ENCODE results near the gene OLIG1. TPM values are rescaled to one million over a fixed set of nuclear protein-coding genes. Genes with fewer than 3 reads are reported as not detected.

Gene OLIG1
- total and polyA plus RNA-seq, 2 of the 4 experiments (the other 2 are of a cell fraction), result not detected

GRCh38 chr21:33039536-33039935 is 30.4 kb upstream of the OLIG1 start:
- ATAC-seq (ENCODE audit: low read depth), result no peak
- H3K36me3 ChIP-seq (ENCODE audit: control insufficient read depth, insufficient read depth, low read length), result no peaks in the 10 kb centered on the region
- dilution Hi-C loops (cut with HindIII; ENCODE audit: low sequenced_read_pairs, unreplicated experiment) (no loop called here), intact Hi-C loops (cut with micrococcal nuclease) (no loop called here), in situ Hi-C loops (cut with MboI; ENCODE audit: low sequenced_read_pairs) (no loop called here)
- H3K27me3 ChIP-seq (ENCODE audit: control insufficient read depth, insufficient read depth, low read length), result peaks cover 8% of the 10 kb centered on the region
- POLR2A ChIA-PET (ENCODE audit: unreplicated experiment), result no interaction called here
- no TSS peak for BruUV-seq (replicated peaks)
- no peak overlapping the region for H4K8ac ChIP-seq (ENCODE audit: low read depth in 2 of 2, low read length in 2 of 2)
- H3K4me2 ChIP-seq (ENCODE audit: low read depth, low read length), result no peak overlapping the region
- H2AFZ ChIP-seq (replicated peaks; ENCODE audit: low read length, poor library complexity), result no peak overlapping the region
- H3K9ac ChIP-seq (ENCODE audit: low read depth, low read length), result no peak overlapping the region
- no peaks in the 10 kb centered on the region for H3K9me3 ChIP-seq (ENCODE audit: control insufficient read depth, insufficient read depth, low read length)
- H3K23ac ChIP-seq (ENCODE audit: low read depth, low read length), result no peak overlapping the region
- no peak overlapping the region for H2BK15ac ChIP-seq (ENCODE audit: low read depth, low read length)
- DNase-seq, result no peak
- H3K14ac ChIP-seq (replicated peaks; ENCODE audit: low read depth, low read length), result no peak overlapping the region
- no peaks in the 10 kb centered on the region for H4K20me1 ChIP-seq (ENCODE audit: insufficient read depth, low read length)
- no peak overlapping the region for H3K4me3 ChIP-seq (ENCODE audit: insufficient read depth, low read depth, low read length)
- TF ChIP-seq MAZ (IDR thresholded peaks at IDR 0.05; ENCODE audit: borderline replicate concordance, low read depth, low read length) (no peak), MAFK (IDR thresholded peaks at IDR 0.05; ENCODE audit: low read depth, low read length) (no peak), ELK1 (IDR thresholded peaks at IDR 0.05; ENCODE audit: borderline replicate concordance, low read depth, low read length) (no peak), FOS (IDR thresholded peaks at IDR 0.05; ENCODE audit: low read depth, low read length) (no peak), RFX5 (IDR thresholded peaks at IDR 0.05; ENCODE audit: low read depth, low read length) (no peak), MXI1 (IDR thresholded peaks at IDR 0.05; ENCODE audit: borderline replicate concordance, low read depth, low read length) (no peak), RAD21 (IDR thresholded peaks at IDR 0.05; ENCODE audit: low read length) (no peak), NFE2L2 (IDR thresholded peaks at IDR 0.05; ENCODE audit: low read depth, low read length) (no peak), CHD1 (IDR thresholded peaks at IDR 0.05; ENCODE audit: low read depth, low read length) (no peak), SMC3 (IDR thresholded peaks at IDR 0.05; ENCODE audit: low read depth, low read length) (no peak), CTCF (conservative IDR thresholded peaks at IDR 0.05; ENCODE audit: low read depth, low read length) (no peak), BHLHE40 (IDR thresholded peaks at IDR 0.05; ENCODE audit: low read depth, low read length) (no peak), POLR2A (IDR thresholded peaks at IDR 0.05; ENCODE audit: low read depth, low read length) (no peak), USF2 (IDR thresholded peaks at IDR 0.05; ENCODE audit: low read depth, low read length) (no peak), CEBPB (IDR thresholded peaks at IDR 0.05; ENCODE audit: low read depth, low read length) (no peak)
- no peak overlapping the region for H2BK120ac ChIP-seq (ENCODE audit: low read depth, low read length)
- no peak overlapping the region for H2BK20ac ChIP-seq (ENCODE audit: low read depth, low read length)
- 67% methylated on average over 6 of the region's 7 CpGs; no CpG with 5 or more reads in 1 of the 2 experiments for WGBS, 2 experiments (ENCODE audit: extremely low coverage in 2 of 2, insufficient read length in 1 of 2)
- no peak overlapping the region for H3K27ac ChIP-seq (ENCODE audit: insufficient read depth, low read length)
- H3K79me1 ChIP-seq (ENCODE audit: low read depth in 1 of 2, low read length in 2 of 2), result no peaks in the 10 kb centered on the region
- H3K4me1 ChIP-seq (ENCODE audit: control insufficient read depth, insufficient read depth, low read length), result peaks cover 10% of the 10 kb centered on the region
- H3K9me1 ChIP-seq (ENCODE audit: insufficient read depth, low read length), result 0 out of 2 replicates have a peak, but pooled peaks cover 11% of the 10 kb centered on the region
- H4K91ac ChIP-seq (ENCODE audit: insufficient read depth, low read depth, low read length), result no peak overlapping the region
- no peak overlapping the region for H3K56ac ChIP-seq (ENCODE audit: extremely low read depth, insufficient read depth, low read length)
- no peak overlapping the region for H2AK9ac ChIP-seq (replicated peaks; ENCODE audit: low read depth, low read length, poor library complexity)
- H3K4ac ChIP-seq (ENCODE audit: low read depth, low read length), result no peak overlapping the region
- H2BK5ac ChIP-seq (ENCODE audit: low read depth, low read length, poor library complexity, severe bottlenecking), result no peak overlapping the region
- no peak overlapping the region for H2AK5ac ChIP-seq (ENCODE audit: low read depth, low read length)
- CTCF ChIA-PET, result no interaction called here
- no peak overlapping the region for H4K5ac ChIP-seq (ENCODE audit: low read depth, low read length)
- H3K18ac ChIP-seq (ENCODE audit: low read depth, low read length), result no peak overlapping the region
